HCT116 (cell line): ENCODE data around the gene PITPNC1.

ENCODE experiments used
- CEBPB ChIP-seq: IDR thresholded peaks from 2 replicates; pipeline ENCODE4 v1.6.1; 2012; ENCODE audit warnings: low read depth
- CTCF ChIP-seq, 3 experiments: fragments of 200-600 bp in 1 of 3; sonication (generic) in 1 of 3; IDR thresholded peaks in 2 of 3; conservative IDR thresholded peaks in 1 of 3; 2 replicates each; pipeline ENCODE4 v1.5.1; 2012 to 2017; ENCODE audit warnings: low read depth in 2 of 3, low read length in 2 of 3, antibody characterized with exemption in 1 of 3, borderline replicate concordance in 1 of 3, control low read depth in 1 of 3, mild to moderate bottlenecking in 1 of 3, mixed read lengths in 1 of 3, mixed run types in 1 of 3, moderate library complexity in 1 of 3; ENCODE audit not compliant: insufficient read depth in 1 of 3
- ELF1 ChIP-seq: IDR thresholded peaks from 2 replicates; pipeline ENCODE4 v1.6.1; 2012; ENCODE audit warnings: low read depth, borderline replicate concordance
- EZH2 ChIP-seq: fragments of 200-600 bp; sonication (generic); IDR thresholded peaks from 2 replicates; pipeline ENCODE4 v1.6.1; 2017; ENCODE audit warnings: antibody characterized with exemption, mixed run types
- MAX ChIP-seq: IDR thresholded peaks from 2 replicates; pipeline ENCODE4 v1.6.1; 2012
- POLR2A ChIP-seq: IDR thresholded peaks from 2 replicates; pipeline ENCODE4 v1.7.0; 2011; ENCODE audit warnings: borderline replicate concordance; ENCODE audit not compliant: insufficient read depth, insufficient read length; ENCODE audit errors: extremely low read depth
- RAD21 ChIP-seq: IDR thresholded peaks from 2 replicates; pipeline ENCODE4 v1.6.1; 2012; ENCODE audit warnings: low read depth, mild to moderate bottlenecking
- YY1 ChIP-seq: IDR thresholded peaks from 2 replicates; pipeline ENCODE4 v1.6.1; 2011; ENCODE audit warnings: low read length, low read depth, moderate library complexity, mild to moderate bottlenecking; ENCODE audit not compliant: insufficient replicate concordance; ENCODE audit errors: extremely low read depth

- no peak for TF ChIP-seq POLR2A
- no peak for TF ChIP-seq RAD21
- TF ChIP-seq CTCF (IDR thresholded peaks at IDR 0.05 in 2 of 3, conservative IDR thresholded peaks at IDR 0.05 in 1 of 3; ENCODE audit: borderline replicate concordance in 1 of 3, insufficient read depth in 1 of 3, low read depth in 2 of 3, low read length in 2 of 3) = no peak
- no peak for TF ChIP-seq EZH2
- no peak for TF ChIP-seq YY1
- TF ChIP-seq ELF1 = no peak
- TF ChIP-seq CEBPB = no peak
- no peak for TF ChIP-seq MAX
These were observed 316.7 kb downstream of the PITPNC1 start for GRCh38 chr17:67693811-67694210.
